Left ventricle myocardium inferior (tissue), 1 donor: ENCODE measurements around the gene GGT7. TPM values are rescaled to one million over a fixed set of nuclear protein-coding genes. Genes with fewer than 3 reads are reported as not detected.
A peak's percentile ranks its signal among the peaks of the same experiment; 100 is the strongest.

Experiments
- DNase-seq: peaks from one replicate; pipeline ENCODE4 v3.0.0-alpha.2; 2020
- H3K27ac ChIP-seq: fragments of 200-600 bp; replicated peaks from 2 replicates; pipeline ENCODE4 v1.8.0; 2021
- H3K27me3 ChIP-seq: fragments of 200-600 bp; 2 replicates; pipeline ENCODE4 v1.8.0; 2021; ENCODE audit warnings: low read depth
- H3K36me3 ChIP-seq: fragments of 200-600 bp; 2 replicates; pipeline ENCODE4 v1.8.0; 2021
- H3K4me1 ChIP-seq: fragments of 200-600 bp; 2 replicates; pipeline ENCODE4 v1.8.0; 2021
- H3K4me3 ChIP-seq: fragments of 200-600 bp; 2 replicates; pipeline ENCODE4 v1.8.0; 2021; ENCODE audit warnings: mild to moderate bottlenecking, moderate library complexity
- H3K9me3 ChIP-seq: fragments of 200-600 bp; replicated peaks from 2 replicates; pipeline ENCODE4 v1.8.0; 2021
- CTCF ChIP-seq: fragments of 200-600 bp; IDR thresholded peaks from 2 replicates; pipeline ENCODE4 v1.8.0; 2021; ENCODE audit warnings: antibody characterized with exemption, mild to moderate bottlenecking, borderline replicate concordance
- intact Hi-C: fragments of 100-400 bp; cut with micrococcal nuclease; formaldehyde crosslinking; loops from one replicate; pipeline ENCODE4 v1.11.0; 2022
- total RNA-seq: library from RNA; stranded (reverse); fragmentation: NEBNext Ultra II Directional; extraction: Animal tissue kit (Norgen Biotek cat#: 25700); gene quantifications from one replicate; pipeline ENCODE4 v1.2.1, GENCODE V29; 2021
- donor health status: DM: no; HTN: yes; CAD: no; lungs with severe emphysema.

Gene GGT7
- total RNA-seq, 1 donor from 2014 or later: 21.6 TPM

- H3K4me3 ChIP-seq: peak overlapping the region; percentile 92
- no peak for TF ChIP-seq CTCF
- no peaks in the 10 kb centered on the region for H3K36me3 ChIP-seq
- DNase-seq: peak; percentile 44
- H3K27ac ChIP-seq: peak overlapping the region; percentile 98
- peaks cover 60% of the 10 kb centered on the region for H3K4me1 ChIP-seq
- intact Hi-C loops: no loop called here
- H3K27me3 ChIP-seq: no peaks in the 10 kb centered on the region
- no peaks in the 10 kb centered on the region for H3K9me3 ChIP-seq
Observed at GRCh38 chr20:34824452-34824805, 48.2 kb downstream of the GGT7 start.

- Histone ChIP-seq H3K4me3 (peak overlapping the region; percentile 92), H3K9me3 (no peaks in the 10 kb centered on the region), H3K36me3 (no peaks in the 10 kb centered on the region), H3K27me3 (no peaks in the 10 kb centered on the region), H3K27ac (peak overlapping the region; percentile 98), H3K4me1 (peaks cover 64% of the 10 kb centered on the region)
- TF ChIP-seq CTCF: no peak
- intact Hi-C loops: no loop called here
- DNase-seq: no peak
Observed at GRCh38 chr20:34824026-34824425, 48.6 kb downstream of the GGT7 start.

- H3K36me3 ChIP-seq: no peaks in the 10 kb centered on the region
- TF ChIP-seq CTCF: no peak
- no peaks in the 10 kb centered on the region for H3K27me3 ChIP-seq
- H3K4me1 ChIP-seq: peaks cover 86% of the 10 kb centered on the region
- H3K27ac ChIP-seq: no peak overlapping the region
- H3K4me3 ChIP-seq: no peak overlapping the region
- H3K9me3 ChIP-seq: no peaks in the 10 kb centered on the region
- intact Hi-C loops: no loop called here
- no peak for DNase-seq
Observed at GRCh38 chr20:34820805-34821578, 51.7 kb downstream of the GGT7 start.

GRCh38 chr20:34817801-34818200 lies 54.9 kb downstream of the GGT7 start:
- TF ChIP-seq CTCF: no peak
- intact Hi-C loops: no loop called here
- Histone ChIP-seq H3K4me3 (no peak overlapping the region), H3K9me3 (peaks cover 3% of the 10 kb centered on the region), H3K27ac (no peak overlapping the region), H3K36me3 (no peaks in the 10 kb centered on the region), H3K27me3 (no peaks in the 10 kb centered on the region), H3K4me1 (peaks cover 64% of the 10 kb centered on the region)
- DNase-seq: no peak

- H3K27ac ChIP-seq: no peak overlapping the region
- no peak for TF ChIP-seq CTCF
- no peak for DNase-seq
- H3K4me3 ChIP-seq: no peak overlapping the region
- peaks cover 59% of the 10 kb centered on the region for H3K4me1 ChIP-seq
- intact Hi-C loops: no loop called here
- H3K27me3 ChIP-seq: no peaks in the 10 kb centered on the region
- H3K36me3 ChIP-seq: no peaks in the 10 kb centered on the region
- H3K9me3 ChIP-seq: peaks cover 3% of the 10 kb centered on the region
Observed at GRCh38 chr20:34817072-34817471, 55.6 kb downstream of the GGT7 start.
